ENCODE results near the gene CD180. TPM values are rescaled to one million over a fixed set of nuclear protein-coding genes. Genes with fewer than 3 reads are reported as not detected.
A peak's percentile ranks its signal among the peaks of the same experiment; 100 is the strongest.
"Not testable (repeated sequence)": the region's sequence is repeated elsewhere in the genome, so short reads cannot be mapped to it uniquely, and the experiment has no call there.

CD180 gene
- total and polyA plus RNA-seq, 4 donors, result 0.86 to 1.7 (median 1.2) TPM

- H3K27ac ChIP-seq (ENCODE audit: low read depth, low read length), result no peak overlapping the region
- WGBS (ENCODE audit: insufficient coverage), result 45% methylated on average over 4 of the region's 5 CpGs
- DNase-seq (ENCODE audit: low read depth in 4 of 6, low spot score in 6 of 6), result no peak
Observed at GRCh38 chr5:67181648-67182221, 14.9 kb downstream of the CD180 start.

GRCh38 chr5:67179697-67180361, 16.8 kb downstream of the CD180 start:
- Histone ChIP-seq H3K9me3 (ENCODE audit: control insufficient read depth, insufficient read depth, low read length) (no peaks in the 10 kb centered on the region), H3K4me3 (ENCODE audit: low read depth, low read length) (no peak overlapping the region), H3K36me3 (ENCODE audit: control insufficient read depth, insufficient read depth, low read length) (no peaks in the 10 kb centered on the region), H3K27me3 (ENCODE audit: control insufficient read depth, insufficient read depth, low read length) (no peaks in the 10 kb centered on the region), H3K4me1 (ENCODE audit: control insufficient read depth, insufficient read depth, low read length) (peaks cover 9% of the 10 kb centered on the region), H3K27ac (ENCODE audit: low read depth, low read length) (no peak overlapping the region)
- peak in 1 of 6 donors; percentile 60 for DNase-seq (ENCODE audit: low read depth in 4 of 6, low spot score in 6 of 6)
- WGBS (ENCODE audit: insufficient coverage), result 85% methylated on average over 2 of the region's 5 CpGs

More at GRCh38 chr5:67181648-67182221, 14.9 kb downstream of the CD180 start:
- Histone ChIP-seq H3K9me3 (ENCODE audit: control insufficient read depth, insufficient read depth, low read length) (no peaks in the 10 kb centered on the region), H3K36me3 (ENCODE audit: control insufficient read depth, insufficient read depth, low read length) (no peaks in the 10 kb centered on the region), H3K4me1 (ENCODE audit: control insufficient read depth, insufficient read depth, low read length) (peaks cover 9% of the 10 kb centered on the region), H3K4me3 (ENCODE audit: low read depth, low read length) (no peak overlapping the region), H3K27me3 (ENCODE audit: control insufficient read depth, insufficient read depth, low read length) (no peaks in the 10 kb centered on the region)

- Histone ChIP-seq H3K27ac (ENCODE audit: low read depth, low read length) (no peak overlapping the region), H3K36me3 (ENCODE audit: control insufficient read depth, insufficient read depth, low read length) (no peaks in the 10 kb centered on the region), H3K9me3 (ENCODE audit: control insufficient read depth, insufficient read depth, low read length) (no peaks in the 10 kb centered on the region), H3K4me3 (ENCODE audit: low read depth, low read length) (no peak overlapping the region), H3K27me3 (ENCODE audit: control insufficient read depth, insufficient read depth, low read length) (no peaks in the 10 kb centered on the region), H3K4me1 (ENCODE audit: control insufficient read depth, insufficient read depth, low read length) (peaks cover 9% of the 10 kb centered on the region)
- DNase-seq (ENCODE audit: low read depth in 4 of 6, low spot score in 6 of 6), result no peak
- WGBS (ENCODE audit: insufficient coverage), result 100% methylated on average over 1 of the region's 7 CpGs
Observed at GRCh38 chr5:67178966-67179365, 17.6 kb downstream of the CD180 start.

GRCh38 chr5:67178085-67178484, 18.5 kb downstream of the CD180 start:
- DNase-seq (ENCODE audit: low read depth in 4 of 6, low spot score in 6 of 6), result no peak
- Histone ChIP-seq H3K4me3 (ENCODE audit: low read depth, low read length) (no peak overlapping the region), H3K36me3 (ENCODE audit: control insufficient read depth, insufficient read depth, low read length) (no peaks in the 10 kb centered on the region), H3K9me3 (ENCODE audit: control insufficient read depth, insufficient read depth, low read length) (no peaks in the 10 kb centered on the region), H3K4me1 (ENCODE audit: control insufficient read depth, insufficient read depth, low read length) (peaks cover 9% of the 10 kb centered on the region), H3K27ac (ENCODE audit: low read depth, low read length) (no peak overlapping the region), H3K27me3 (ENCODE audit: control insufficient read depth, insufficient read depth, low read length) (no peaks in the 10 kb centered on the region)
- whole genome bisulfite sequencing (ENCODE audit: insufficient coverage), result no CpG with 5 or more reads among the region's 1 CpG

GRCh38 chr5:67176936-67177335, 19.7 kb downstream of the CD180 start:
- Histone ChIP-seq H3K36me3 (ENCODE audit: control insufficient read depth, insufficient read depth, low read length) (no peaks in the 10 kb centered on the region), H3K4me3 (ENCODE audit: low read depth, low read length) (no peak overlapping the region), H3K27me3 (ENCODE audit: control insufficient read depth, insufficient read depth, low read length) (no peaks in the 10 kb centered on the region), H3K27ac (ENCODE audit: low read depth, low read length) (no peak overlapping the region), H3K4me1 (ENCODE audit: control insufficient read depth, insufficient read depth, low read length) (peaks cover 4% of the 10 kb centered on the region), H3K9me3 (ENCODE audit: control insufficient read depth, insufficient read depth, low read length) (no peaks in the 10 kb centered on the region)
- DNase-seq (ENCODE audit: low read depth in 4 of 6, low spot score in 6 of 6), result no peak

- Histone ChIP-seq H3K27ac (ENCODE audit: low read depth, low read length) (no peak overlapping the region), H3K9me3 (ENCODE audit: control insufficient read depth, insufficient read depth, low read length) (no peaks in the 10 kb centered on the region), H3K4me1 (ENCODE audit: control insufficient read depth, insufficient read depth, low read length) (no peaks in the 10 kb centered on the region), H3K4me3 (ENCODE audit: low read depth, low read length) (no peak overlapping the region), H3K27me3 (ENCODE audit: control insufficient read depth, insufficient read depth, low read length) (no peaks in the 10 kb centered on the region), H3K36me3 (ENCODE audit: control insufficient read depth, insufficient read depth, low read length) (no peaks in the 10 kb centered on the region)
- WGBS (ENCODE audit: insufficient coverage), result no CpG with 5 or more reads among the region's 1 CpG
- DNase-seq (ENCODE audit: low read depth in 4 of 6, low spot score in 6 of 6), result no peak
Observed at GRCh38 chr5:67173959-67174358, 22.6 kb downstream of the CD180 start.

GRCh38 chr5:67173351-67173750, 23.2 kb downstream of the CD180 start:
- not testable (repeated sequence) for H3K4me3 ChIP-seq (ENCODE audit: low read depth, low read length); H3K9me3 ChIP-seq (ENCODE audit: control insufficient read depth, insufficient read depth, low read length); H3K27me3 ChIP-seq (ENCODE audit: control insufficient read depth, insufficient read depth, low read length); H3K27ac ChIP-seq (ENCODE audit: low read depth, low read length); H3K36me3 ChIP-seq (ENCODE audit: control insufficient read depth, insufficient read depth, low read length); H3K4me1 ChIP-seq (ENCODE audit: control insufficient read depth, insufficient read depth, low read length); DNase-seq (ENCODE audit: low read depth in 4 of 6, low spot score in 6 of 6)
- WGBS (ENCODE audit: insufficient coverage), result no CpG with 5 or more reads among the region's 2 CpGs

- H3K36me3 ChIP-seq (ENCODE audit: control insufficient read depth, insufficient read depth, low read length), result peaks cover 8% of the 10 kb centered on the region
- H3K4me1 ChIP-seq (ENCODE audit: control insufficient read depth, insufficient read depth, low read length), result peaks cover 12% of the 10 kb centered on the region
- WGBS (ENCODE audit: insufficient coverage), result 96% methylated on average over 3 of the region's 3 CpGs
- no peaks in the 10 kb centered on the region for H3K27me3 ChIP-seq (ENCODE audit: control insufficient read depth, insufficient read depth, low read length)
- no peak overlapping the region for H3K27ac ChIP-seq (ENCODE audit: low read depth, low read length)
- no peaks in the 10 kb centered on the region for H3K9me3 ChIP-seq (ENCODE audit: control insufficient read depth, insufficient read depth, low read length)
- DNase-seq (ENCODE audit: low read depth in 4 of 6, low spot score in 6 of 6), result no peak
- no peak overlapping the region for H3K4me3 ChIP-seq (ENCODE audit: low read depth, low read length)
Observed at GRCh38 chr5:67170767-67171166, 25.8 kb downstream of the CD180 start.

GRCh38 chr5:67168069-67168468, 28.5 kb downstream of the CD180 start:
- H3K36me3 ChIP-seq (ENCODE audit: control insufficient read depth, insufficient read depth, low read length), result peaks cover 35% of the 10 kb centered on the region

More at GRCh38 chr5:67168069-67168468, 28.5 kb downstream of the CD180 start:
- no peak for DNase-seq (ENCODE audit: low read depth in 4 of 6, low spot score in 6 of 6)
- no peak overlapping the region for H3K4me3 ChIP-seq (ENCODE audit: low read depth, low read length)
- H3K27me3 ChIP-seq (ENCODE audit: control insufficient read depth, insufficient read depth, low read length), result no peaks in the 10 kb centered on the region
- WGBS (ENCODE audit: insufficient coverage), result 100% methylated on average over 1 of the region's 4 CpGs
- no peak overlapping the region for H3K27ac ChIP-seq (ENCODE audit: low read depth, low read length)
- H3K9me3 ChIP-seq (ENCODE audit: control insufficient read depth, insufficient read depth, low read length), result no peaks in the 10 kb centered on the region
- peaks cover 21% of the 10 kb centered on the region for H3K4me1 ChIP-seq (ENCODE audit: control insufficient read depth, insufficient read depth, low read length)

Data from spinal cord (tissue), 10 donors.